ENCODE data around the gene ROMO1.

ROMO1 gene

GRCh38 chr20:35695978-35696377 is 3.2 kb upstream of the ROMO1 start:
- H3K36me3 ChIP-seq (replicated peaks; ENCODE audit: low read depth, low read length) = peaks cover 12% of the 10 kb centered on the region
- peaks cover 36% of the 10 kb centered on the region for H3K79me2 ChIP-seq (ENCODE audit: low read length)
- no peak overlapping the region for H2AFZ ChIP-seq (ENCODE audit: low read depth, low read length)
- H4K20me1 ChIP-seq (ENCODE audit: insufficient read depth, low read length) = no peaks in the 10 kb centered on the region
- peaks cover 19% of the 10 kb centered on the region for H3K4me1 ChIP-seq (ENCODE audit: low read length)
- no peak overlapping the region for H3K27ac ChIP-seq (ENCODE audit: low read length)
- no peak overlapping the region for H3K4me2 ChIP-seq (ENCODE audit: low read length)
- no peaks in the 10 kb centered on the region for H3K9me3 ChIP-seq (ENCODE audit: insufficient read depth, low read length)
- no peaks in the 10 kb centered on the region for H3K27me3 ChIP-seq (ENCODE audit: low read depth, low read length)
- no peak for TF ChIP-seq CTCF (IDR thresholded peaks at IDR 0.05; ENCODE audit: low read depth, low read length)
- TF ChIP-seq EZH2phosphoT487 (IDR thresholded peaks at IDR 0.05; ENCODE audit: low read depth) = no peak
- H3K4me3 ChIP-seq (ENCODE audit: low read length) = no peak overlapping the region
- H3K9ac ChIP-seq (ENCODE audit: low read length) = no peak overlapping the region

GRCh38 chr20:35697696-35698297 is 1.4 kb upstream of the ROMO1 start:
- H3K79me2 ChIP-seq (ENCODE audit: low read length) = peaks cover 40% of the 10 kb centered on the region
- H3K9me3 ChIP-seq (ENCODE audit: insufficient read depth, low read length) = no peaks in the 10 kb centered on the region
- TF ChIP-seq CTCF (IDR thresholded peaks at IDR 0.05; ENCODE audit: low read depth, low read length) (no peak), EZH2phosphoT487 (IDR thresholded peaks at IDR 0.05; ENCODE audit: low read depth) (no peak)
- peaks cover 19% of the 10 kb centered on the region for H3K4me1 ChIP-seq (ENCODE audit: low read length)
- H3K9ac ChIP-seq (ENCODE audit: low read length) = no peak overlapping the region; the same call in 1 of the 2 replicates
- H3K27me3 ChIP-seq (ENCODE audit: low read depth, low read length) = no peaks in the 10 kb centered on the region
- H3K4me2 ChIP-seq (ENCODE audit: low read length) = peak overlapping the region; percentile 72
- H3K36me3 ChIP-seq (replicated peaks; ENCODE audit: low read depth, low read length) = peaks cover 21% of the 10 kb centered on the region
- H3K27ac ChIP-seq (ENCODE audit: low read length) = no peak overlapping the region
- 0 out of 2 replicates have a peak, but pooled peaks cover 6% of the 10 kb centered on the region for H4K20me1 ChIP-seq (ENCODE audit: insufficient read depth, low read length)
- H3K4me3 ChIP-seq (ENCODE audit: low read length) = peak overlapping the region; percentile 80
- no peak overlapping the region for H2AFZ ChIP-seq (ENCODE audit: low read depth, low read length)

DNA sequence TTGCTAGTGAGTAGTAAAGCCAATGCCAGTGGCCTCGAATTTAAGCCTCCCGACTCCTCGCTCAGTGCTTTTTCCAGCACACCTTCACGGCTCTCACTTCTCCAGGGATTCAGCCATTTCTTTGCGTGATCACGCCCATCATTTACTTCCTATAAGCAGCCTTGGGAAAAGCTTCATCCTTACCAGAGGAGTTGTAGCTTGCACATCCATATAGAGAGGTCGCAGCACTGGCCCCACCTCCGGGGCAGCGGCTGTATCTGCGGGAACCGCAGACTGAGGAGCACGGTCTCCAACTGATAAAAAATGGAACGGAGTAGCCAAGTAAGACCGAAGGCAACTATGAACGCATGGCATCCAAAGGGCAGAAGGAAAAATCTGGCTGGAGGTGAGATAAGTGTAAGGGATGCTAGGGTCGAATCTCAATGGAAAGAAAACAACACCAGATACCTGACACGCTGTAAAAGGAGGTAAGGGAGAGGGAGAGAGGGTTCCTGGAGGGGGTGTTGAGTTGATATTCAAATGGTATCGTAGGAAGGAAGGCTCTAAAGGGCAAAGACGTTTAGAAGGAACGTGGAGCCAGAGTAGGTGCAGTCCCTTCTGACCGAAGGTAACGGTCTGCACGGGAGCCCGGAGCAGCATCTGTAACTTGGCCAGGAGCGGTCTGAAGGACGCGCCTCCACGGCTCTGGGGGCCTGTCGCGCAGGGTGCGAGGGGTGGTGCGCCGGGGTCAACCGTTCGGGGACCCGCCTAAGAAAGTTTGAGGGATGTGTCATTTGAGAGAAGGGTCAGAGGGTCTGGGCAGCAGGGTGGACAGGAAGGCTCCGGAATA is 693 bp upstream of the ROMO1 start:
- H3K4me1 ChIP-seq (ENCODE audit: low read length) = peaks cover 19% of the 10 kb centered on the region
- peaks cover 40% of the 10 kb centered on the region for H3K79me2 ChIP-seq (ENCODE audit: low read length)
- H4K20me1 ChIP-seq (ENCODE audit: insufficient read depth, low read length) = 0 out of 2 replicates have a peak, but pooled peaks cover 6% of the 10 kb centered on the region
- no peaks in the 10 kb centered on the region for H3K9me3 ChIP-seq (ENCODE audit: insufficient read depth, low read length)
- peak overlapping the region; percentile 64; the same call in 1 of the 2 replicates for H3K27ac ChIP-seq (ENCODE audit: low read length)
- H3K27me3 ChIP-seq (ENCODE audit: low read depth, low read length) = no peaks in the 10 kb centered on the region
- peak overlapping the region; percentile 82 for H3K9ac ChIP-seq (ENCODE audit: low read length)
- peak overlapping the region; percentile 72 for H3K4me2 ChIP-seq (ENCODE audit: low read length)
- peaks cover 26% of the 10 kb centered on the region for H3K36me3 ChIP-seq (replicated peaks; ENCODE audit: low read depth, low read length)
- peak overlapping the region; percentile 41 for H2AFZ ChIP-seq (ENCODE audit: low read depth, low read length)
- H3K4me3 ChIP-seq (ENCODE audit: low read length) = peak overlapping the region; percentile 80
- TF ChIP-seq EZH2phosphoT487 (IDR thresholded peaks at IDR 0.05; ENCODE audit: low read depth) (no peak), CTCF (IDR thresholded peaks at IDR 0.05; ENCODE audit: low read depth, low read length) (no peak)

- peaks cover 47% of the 10 kb centered on the region for H3K79me2 ChIP-seq (ENCODE audit: low read length)
- peak overlapping the region; percentile 72 for H3K4me2 ChIP-seq (ENCODE audit: low read length)
- H3K9me3 ChIP-seq (ENCODE audit: insufficient read depth, low read length) = no peaks in the 10 kb centered on the region
- H4K20me1 ChIP-seq (ENCODE audit: insufficient read depth, low read length) = peaks cover 20% of the 10 kb centered on the region
- peak overlapping the region; percentile 80 for H3K4me3 ChIP-seq (ENCODE audit: low read length)
- H3K36me3 ChIP-seq (replicated peaks; ENCODE audit: low read depth, low read length) = peaks cover 34% of the 10 kb centered on the region
- H3K4me1 ChIP-seq (ENCODE audit: low read length) = peaks cover 19% of the 10 kb centered on the region
- H2AFZ ChIP-seq (ENCODE audit: low read depth, low read length) = no peak overlapping the region
- H3K27ac ChIP-seq (ENCODE audit: low read length) = peak overlapping the region; percentile 64
- TF ChIP-seq CTCF (IDR thresholded peaks at IDR 0.05; ENCODE audit: low read depth, low read length) (no peak), EZH2phosphoT487 (IDR thresholded peaks at IDR 0.05; ENCODE audit: low read depth) (no peak)
- no peaks in the 10 kb centered on the region for H3K27me3 ChIP-seq (ENCODE audit: low read depth, low read length)
- peak overlapping the region; percentile 82 for H3K9ac ChIP-seq (ENCODE audit: low read length)
Observed at GRCh38 chr20:35699957-35700624, 886 bp downstream of the ROMO1 start.
